HCT116 (cell line): ENCODE measurements around the gene CYGB. TPM values are rescaled to one million over a fixed set of nuclear protein-coding genes. Genes with fewer than 3 reads are reported as not detected.

Source experiments
- ATAC-seq: fragments of 200-7000 bp; cut with Tn5 transposase; 2 replicates; pipeline ENCODE4 v1.9.1; 2020; ENCODE audit warnings: mild to moderate bottlenecking, moderate library complexity
- BruUV-seq: library from RNA; stranded (reverse); fragments of 400-500 nt; replicated peaks from 2 replicates; lab custom pipeline; 2021; lab: Mats Ljungman, UMichigan
- CTCF ChIA-PET: fragments of 300-600 bp; sonication (Branson Sonifier 250); formaldehyde crosslinking; loops from one replicate; lab custom pipeline; 2021; ENCODE audit warnings: antibody characterized with exemption; lab: Charles Lee
- POLR2A ChIA-PET: fragments of 300-600, 350-600 bp; sonication (Branson Sonifier 250); formaldehyde crosslinking; loops from one replicate; lab custom pipeline; 2021; ENCODE audit warnings: antibody characterized with exemption; lab: Charles Lee
- RAD21 ChIA-PET, 2 experiments: fragments of 300-600 bp; sonication (Branson Sonifier 250); formaldehyde crosslinking; loops; one replicate each; lab custom pipeline; 2023; ENCODE audit warnings: low total read pairs in 2 of 2; ENCODE audit not compliant: uncharacterized antibody in 2 of 2, unreplicated experiment in 2 of 2, low non-redundant PET in 1 of 2; lab: Charles Lee
- DNase-seq: peaks from one replicate; pipeline ENCODE4 v3.0.0-alpha.2; 2010; ENCODE audit warnings: low read depth, low spot score
- H2AFZ ChIP-seq: fragments of 200-600 bp; shearing (Covaris generic), sonication (generic); 2 replicates; pipeline ENCODE4 v1.6.1; 2017; ENCODE audit warnings: low read depth, mixed run types, mixed read lengths, antibody characterized with exemption, low read length; ENCODE audit not compliant: poor library complexity, severe bottlenecking
- H3K27ac ChIP-seq: 2 replicates; pipeline ENCODE4 v1.5.1; 2012; ENCODE audit warnings: low read depth, low read length
- H3K27me3 ChIP-seq: fragments of 200-600 bp; sonication (generic); 2 replicates; pipeline ENCODE4 v1.6.1; 2016; ENCODE audit warnings: mixed run types, low read length, mixed read lengths; ENCODE audit not compliant: insufficient read depth
- H3K36me3 ChIP-seq, 2 experiments: fragments of 200-500 bp in 1 of 2; fragments of 200-600 bp in 1 of 2; sonication (Bioruptor generic) in 1 of 2; sonication (generic) in 1 of 2; 2 replicates each; pipeline versions ENCODE4 v1.5.1 to v1.6.1; 2014 to 2016; ENCODE audit warnings: low read length in 2 of 2, inconsistent platforms in 1 of 2, mixed read lengths in 1 of 2, mixed run types in 1 of 2; ENCODE audit not compliant: insufficient read depth in 2 of 2, control insufficient read depth in 1 of 2
- H3K4me1 ChIP-seq, 2 experiments: fragments of 200-600 bp in 1 of 2; sonication (generic) in 1 of 2; 2 replicates each; pipeline versions ENCODE4 v1.5.1 to v1.6.1; 2012 to 2017; ENCODE audit warnings: low read length in 2 of 2, inconsistent platforms in 1 of 2, mild to moderate bottlenecking in 1 of 2, mixed read lengths in 1 of 2, mixed run types in 1 of 2, moderate library complexity in 1 of 2; ENCODE audit not compliant: insufficient read depth in 2 of 2, control insufficient read depth in 1 of 2
- H3K4me2 ChIP-seq: fragments of 200-600 bp; sonication (generic); 2 replicates; pipeline ENCODE4 v1.6.1; 2017; ENCODE audit warnings: mixed run types, low read length, mixed read lengths
- H3K4me3 ChIP-seq, 2 experiments: fragments of 200-600 bp in 1 of 2; sonication (generic) in 1 of 2; replicated peaks in 1 of 2; 2 replicates each; pipeline ENCODE4 v1.5.1; 2011 to 2016; ENCODE audit warnings: low read length in 2 of 2, control low read depth in 1 of 2, low read depth in 1 of 2, mild to moderate bottlenecking in 1 of 2, mixed read lengths in 1 of 2, mixed run types in 1 of 2
- H3K79me2 ChIP-seq: fragments of 200-600 bp; sonication (generic); 2 replicates; pipeline ENCODE4 v1.6.1; 2017; ENCODE audit warnings: mild to moderate bottlenecking, mixed run types, low read length, moderate library complexity, mixed read lengths; ENCODE audit not compliant: insufficient read depth
- H3K9ac ChIP-seq: fragments of 200-600 bp; sonication (generic); 2 replicates; pipeline ENCODE4 v1.6.1; 2016; ENCODE audit warnings: low read length, mixed read lengths
- H3K9me2 ChIP-seq: fragments of 200-600 bp; sonication (generic), shearing (Covaris generic); 2 replicates; pipeline ENCODE4 v1.6.1; 2017; ENCODE audit warnings: mixed run types, mild to moderate bottlenecking, moderate library complexity; ENCODE audit not compliant: insufficient read depth
- H3K9me3 ChIP-seq, 2 experiments: fragments of 200-500 bp in 1 of 2; fragments of 200-600 bp in 1 of 2; sonication (Bioruptor generic) in 1 of 2; sonication (generic) in 1 of 2; 2 replicates each; pipeline ENCODE4 v1.6.1; 2014 to 2017; ENCODE audit warnings: low read length in 2 of 2, mixed read lengths in 2 of 2, inconsistent platforms in 1 of 2, low read depth in 1 of 2, mild to moderate bottlenecking in 1 of 2, mixed run types in 1 of 2, moderate library complexity in 1 of 2; ENCODE audit not compliant: control insufficient read depth in 1 of 2, insufficient read depth in 1 of 2
- H4K20me1 ChIP-seq: fragments of 200-600 bp; sonication (generic), shearing (Covaris generic); 2 replicates; pipeline ENCODE4 v1.6.1; 2017; ENCODE audit warnings: mixed run types, mild to moderate bottlenecking, moderate library complexity; ENCODE audit not compliant: insufficient read depth
- ATF3 ChIP-seq: IDR thresholded peaks from 2 replicates; pipeline ENCODE4 v1.6.1; 2012
- CBX3 ChIP-seq: IDR thresholded peaks from 2 replicates; pipeline ENCODE4 v1.6.1; 2012; ENCODE audit warnings: low read depth
- CEBPB ChIP-seq: IDR thresholded peaks from 2 replicates; pipeline ENCODE4 v1.6.1; 2012; ENCODE audit warnings: low read depth
- CTCF ChIP-seq, 3 experiments: fragments of 200-600 bp in 1 of 3; sonication (generic) in 1 of 3; IDR thresholded peaks in 2 of 3; conservative IDR thresholded peaks in 1 of 3; 2 replicates each; pipeline ENCODE4 v1.5.1; 2012 to 2017; ENCODE audit warnings: low read depth in 2 of 3, low read length in 2 of 3, antibody characterized with exemption in 1 of 3, borderline replicate concordance in 1 of 3, control low read depth in 1 of 3, mild to moderate bottlenecking in 1 of 3, mixed read lengths in 1 of 3, mixed run types in 1 of 3, moderate library complexity in 1 of 3; ENCODE audit not compliant: insufficient read depth in 1 of 3
- ELF1 ChIP-seq: IDR thresholded peaks from 2 replicates; pipeline ENCODE4 v1.6.1; 2012; ENCODE audit warnings: low read depth, borderline replicate concordance
- EZH2 ChIP-seq: fragments of 200-600 bp; sonication (generic); IDR thresholded peaks from 2 replicates; pipeline ENCODE4 v1.6.1; 2017; ENCODE audit warnings: antibody characterized with exemption, mixed run types
- EZH2phosphoT487 ChIP-seq: fragments of 200-600 bp; IDR thresholded peaks from 2 replicates; pipeline ENCODE4 v1.6.1; 2018; ENCODE audit warnings: antibody characterized with exemption, borderline replicate concordance
- FOSL1 ChIP-seq: IDR thresholded peaks from 2 replicates; pipeline ENCODE4 v1.6.1; 2012; ENCODE audit warnings: low read depth
- MAX ChIP-seq: IDR thresholded peaks from 2 replicates; pipeline ENCODE4 v1.6.1; 2012
- POLR2A ChIP-seq: IDR thresholded peaks from 2 replicates; pipeline ENCODE4 v1.7.0; 2011; ENCODE audit warnings: borderline replicate concordance; ENCODE audit not compliant: insufficient read depth, insufficient read length; ENCODE audit errors: extremely low read depth
- POLR2AphosphoS5 ChIP-seq: IDR thresholded peaks from 2 replicates; pipeline ENCODE4 v1.6.1; 2011; ENCODE audit warnings: mild to moderate bottlenecking, low read depth, low read length, moderate library complexity
- RAD21 ChIP-seq: IDR thresholded peaks from 2 replicates; pipeline ENCODE4 v1.6.1; 2012; ENCODE audit warnings: low read depth, mild to moderate bottlenecking
- SP1 ChIP-seq: IDR thresholded peaks from 2 replicates; pipeline ENCODE4 v1.6.1; 2012; ENCODE audit warnings: low read depth
- SRF ChIP-seq: IDR thresholded peaks from 2 replicates; pipeline ENCODE4 v1.6.1; 2012; ENCODE audit warnings: low read depth
- TCF7L2 ChIP-seq: IDR thresholded peaks from 2 replicates; pipeline ENCODE4 v1.7.0; 2011; ENCODE audit warnings: borderline replicate concordance, inconsistent platforms; ENCODE audit not compliant: insufficient read depth, insufficient read length; ENCODE audit errors: extremely low read depth
- YY1 ChIP-seq: IDR thresholded peaks from 2 replicates; pipeline ENCODE4 v1.6.1; 2011; ENCODE audit warnings: low read length, low read depth, moderate library complexity, mild to moderate bottlenecking; ENCODE audit not compliant: insufficient replicate concordance; ENCODE audit errors: extremely low read depth
- ZBTB33 ChIP-seq: IDR thresholded peaks from 2 replicates; pipeline ENCODE4 v1.6.1; 2011; ENCODE audit warnings: mild to moderate bottlenecking, low read length, moderate library complexity; ENCODE audit not compliant: insufficient replicate concordance; ENCODE audit errors: extremely low read depth
- ZFX ChIP-seq: fragments of 450-650 bp; IDR thresholded peaks from 2 replicates; pipeline ENCODE4 v1.6.1; 2017
- ZNF274 ChIP-seq: fragments of 200-500 bp; sonication (Bioruptor generic); IDR thresholded peaks from 2 replicates; pipeline ENCODE4 v1.6.1; 2014; ENCODE audit warnings: mild to moderate bottlenecking, low read depth, low read length, inconsistent platforms
- intact Hi-C: fragments of 100-400 bp; cut with micrococcal nuclease; formaldehyde crosslinking; loops from 2 replicates; pipeline ENCODE4 v1.10.0; 2022
- total RNA-seq: library from RNA; stranded (reverse); gene quantifications from one replicate; pipeline ENCODE4 v1.2.1, GENCODE V29; 2021; ENCODE audit not compliant: unreplicated experiment

The CYGB gene
- total RNA-seq, 1 experiment from 2014 or later: 0.66 TPM

DNA sequence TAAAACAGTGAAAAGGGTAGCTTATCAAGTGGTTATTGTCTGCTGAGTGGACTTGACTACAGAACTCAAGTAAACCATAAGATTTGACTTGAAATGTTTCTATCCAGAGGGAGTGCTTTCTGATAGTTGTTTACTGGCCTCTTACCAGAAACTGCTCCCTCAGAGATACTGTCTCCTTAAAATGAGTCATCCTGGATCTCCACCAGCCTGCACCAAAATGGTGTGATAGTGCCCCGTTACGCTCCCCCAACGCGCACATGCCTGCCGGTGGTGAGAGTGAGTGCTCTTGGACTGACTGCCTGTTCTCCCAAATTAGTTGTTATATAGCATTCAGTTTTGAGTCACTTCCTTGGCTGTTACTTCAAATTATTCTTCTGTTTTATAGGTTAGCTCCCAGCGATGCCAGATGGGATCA lies 25.2 kb upstream of the CYGB start:
- Histone ChIP-seq H3K9ac (no peak overlapping the region), H3K79me2 (peaks cover 72% of the 10 kb centered on the region), H3K4me2 (no peak overlapping the region), H2AFZ (no peak overlapping the region), H3K9me3 (no peaks in the 10 kb centered on the region), H3K9me2 (no peaks in the 10 kb centered on the region), H3K27me3 (no peaks in the 10 kb centered on the region), H3K27ac (no peak overlapping the region), H3K36me3 (peaks cover 31 to 79% of the 10 kb centered on the region in 2 experiments), H3K4me1 (peaks cover 9 to 45% of the 10 kb centered on the region in 2 experiments; a peak in 3 of 4 replicates), H4K20me1 (peaks cover 56% of the 10 kb centered on the region; the same call in 1 of the 2 replicates), H3K4me3 (no peak overlapping the region)
- intact Hi-C loops: no loop called here
- no TSS peak for BruUV-seq
- RAD21 ChIA-PET: interaction anchor here in 1 of 2 experiments (0.6 kb wide), 1 partner anchor 69 kb away, joined by 6 read pairs; no protein-coding TSS in a partner anchor
- POLR2A ChIA-PET: interaction anchor here (0.7 kb wide), 1 partner anchor 171 kb away, joined by 3 read pairs; no protein-coding TSS in a partner anchor
- ATAC-seq: no peak
- DNase-seq: no peak
- CTCF ChIA-PET: no interaction called here
- TF ChIP-seq ELF1 (no peak), POLR2AphosphoS5 (no peak), SRF (no peak), MAX (no peak), ZNF274 (no peak), EZH2 (no peak), CTCF (IDR thresholded peaks at IDR 0.05 in 2 of 3, conservative IDR thresholded peaks at IDR 0.05 in 1 of 3; ENCODE audit: borderline replicate concordance in 1 of 3, insufficient read depth in 1 of 3, low read depth in 2 of 3, low read length in 2 of 3) (no peak), YY1 (no peak), CEBPB (no peak), TCF7L2 (no peak), FOSL1 (no peak), RAD21 (no peak), EZH2phosphoT487 (no peak), CBX3 (no peak), SP1 (no peak), ATF3 (no peak), POLR2A (no peak), ZBTB33 (no peak), ZFX (no peak)
